ENCODE data around the gene TUBA4B.

The TUBA4B gene

DNA sequence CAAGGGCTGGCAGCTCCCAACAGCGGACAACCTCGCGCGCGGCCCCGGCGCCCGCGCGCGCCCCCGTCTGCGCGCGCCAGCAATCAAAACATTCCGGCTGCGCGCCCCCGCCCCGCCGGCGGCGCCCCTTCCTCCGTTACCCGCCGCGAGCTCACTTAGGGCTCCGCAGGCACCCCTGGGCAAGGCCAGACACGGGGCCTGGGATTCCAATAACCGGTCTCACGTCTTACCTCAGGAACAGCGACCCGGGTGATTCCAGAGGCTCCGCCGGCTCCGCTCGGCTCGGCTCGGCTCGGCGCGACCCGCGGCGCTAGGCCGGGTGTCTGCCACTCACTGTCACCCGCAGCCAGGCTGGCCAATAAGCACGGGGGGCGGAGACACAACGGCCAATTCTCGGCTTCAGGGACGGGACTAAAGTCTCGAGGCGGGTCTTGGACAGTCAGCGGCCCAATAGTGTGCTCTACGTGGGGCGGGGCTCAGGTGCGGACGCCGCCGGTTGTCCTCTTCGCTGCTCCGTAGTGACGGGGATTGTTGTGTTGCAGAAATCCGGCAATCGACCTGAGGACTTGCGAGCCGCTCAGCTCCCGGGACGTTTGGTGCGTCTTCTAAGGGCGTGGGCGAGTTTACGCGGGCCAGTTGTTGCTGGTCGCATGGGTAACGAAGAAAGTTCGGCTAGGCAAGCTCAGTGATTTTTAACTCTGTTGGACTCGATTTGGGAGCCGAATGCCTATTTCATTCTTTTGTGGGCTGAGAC is 23.6 kb upstream of the TUBA4B start, which contains the start of the genes ANKZF1 and ATG9A:
ANKZF1 (plus strand) TSS at position 502 of the 754 bp plus-strand sequence. CDS start 452 bp downstream, outside the sequence.
ATG9A (minus strand) TSS at position 332 of the 754 bp plus-strand sequence. CDS start 1,612 bp downstream, outside the sequence.
- H3K4me3 ChIP-seq (ENCODE audit: severe bottlenecking), result peak within 1 kb of the TSS; percentile 68
- TF ChIP-seq, protein P1, sequence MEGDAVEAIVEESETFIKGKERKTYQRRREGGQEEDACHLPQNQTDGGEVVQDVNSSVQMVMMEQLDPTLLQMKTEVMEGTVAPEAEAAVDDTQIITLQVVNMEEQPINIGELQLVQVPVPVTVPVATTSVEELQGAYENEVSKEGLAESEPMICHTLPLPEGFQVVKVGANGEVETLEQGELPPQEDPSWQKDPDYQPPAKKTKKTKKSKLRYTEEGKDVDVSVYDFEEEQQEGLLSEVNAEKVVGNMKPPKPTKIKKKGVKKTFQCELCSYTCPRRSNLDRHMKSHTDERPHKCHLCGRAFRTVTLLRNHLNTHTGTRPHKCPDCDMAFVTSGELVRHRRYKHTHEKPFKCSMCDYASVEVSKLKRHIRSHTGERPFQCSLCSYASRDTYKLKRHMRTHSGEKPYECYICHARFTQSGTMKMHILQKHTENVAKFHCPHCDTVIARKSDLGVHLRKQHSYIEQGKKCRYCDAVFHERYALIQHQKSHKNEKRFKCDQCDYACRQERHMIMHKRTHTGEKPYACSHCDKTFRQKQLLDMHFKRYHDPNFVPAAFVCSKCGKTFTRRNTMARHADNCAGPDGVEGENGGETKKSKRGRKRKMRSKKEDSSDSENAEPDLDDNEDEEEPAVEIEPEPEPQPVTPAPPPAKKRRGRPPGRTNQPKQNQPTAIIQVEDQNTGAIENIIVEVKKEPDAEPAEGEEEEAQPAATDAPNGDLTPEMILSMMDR (IDR thresholded peaks at IDR 0.05; ENCODE audit: poor library complexity, severe bottlenecking), result no peak
- ATAC-seq (ENCODE audit: low read depth), result peak; percentile 97
- no peaks in the 10 kb centered on the region for H3K9me3 ChIP-seq (ENCODE audit: severe bottlenecking)
- H3K27ac ChIP-seq (ENCODE audit: poor library complexity, severe bottlenecking), result peak within 1 kb of the TSS; percentile 82
- H3K4me1 ChIP-seq (ENCODE audit: insufficient read depth, poor library complexity, severe bottlenecking), result peaks cover 7% of the 10 kb centered on the region
- no peaks in the 10 kb centered on the region for H3K27me3 ChIP-seq (ENCODE audit: insufficient read depth, poor library complexity, severe bottlenecking)
- DNase-seq (ENCODE audit: low spot score), result peak; percentile 99
- H3K36me3 ChIP-seq (ENCODE audit: low read depth), result peaks cover 72% of the 10 kb centered on the region

DNA sequence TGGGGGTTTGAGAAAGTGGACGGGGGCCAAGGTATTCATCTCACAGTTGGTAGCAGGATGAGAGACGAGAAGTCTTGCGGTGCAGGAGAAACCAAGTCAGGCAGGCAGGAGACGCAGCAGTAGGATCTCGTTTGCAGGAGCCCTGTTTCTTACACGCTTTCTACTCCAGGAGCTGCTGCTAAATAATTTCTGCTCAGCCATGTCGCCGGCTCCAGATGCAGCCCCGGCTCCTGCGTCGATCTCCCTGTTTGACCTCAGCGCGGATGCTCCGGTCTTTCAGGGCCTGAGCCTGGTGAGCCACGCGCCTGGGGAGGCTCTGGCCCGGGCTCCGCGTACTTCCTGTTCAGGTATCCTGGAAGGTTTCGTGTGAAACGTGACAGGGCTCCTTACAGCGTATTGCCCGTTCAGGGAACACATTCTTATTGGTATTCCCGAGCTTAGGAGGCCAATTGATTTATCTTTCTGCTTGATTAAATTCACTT is 22.9 kb upstream of the TUBA4B start:
- H3K4me1 ChIP-seq (ENCODE audit: insufficient read depth, poor library complexity, severe bottlenecking), result peaks cover 7% of the 10 kb centered on the region
- peak overlapping the region; percentile 68 for H3K4me3 ChIP-seq (ENCODE audit: severe bottlenecking)
- peak; percentile 37 for ATAC-seq (ENCODE audit: low read depth)
- no peak for DNase-seq (ENCODE audit: low spot score)
- TF ChIP-seq, protein P1 (IDR thresholded peaks at IDR 0.05; ENCODE audit: poor library complexity, severe bottlenecking), result no peak
- H3K9me3 ChIP-seq (ENCODE audit: severe bottlenecking), result no peaks in the 10 kb centered on the region
- peak overlapping the region; percentile 82 for H3K27ac ChIP-seq (ENCODE audit: poor library complexity, severe bottlenecking)
- H3K27me3 ChIP-seq (ENCODE audit: insufficient read depth, poor library complexity, severe bottlenecking), result no peaks in the 10 kb centered on the region
- peaks cover 70% of the 10 kb centered on the region for H3K36me3 ChIP-seq (ENCODE audit: low read depth)

DNA sequence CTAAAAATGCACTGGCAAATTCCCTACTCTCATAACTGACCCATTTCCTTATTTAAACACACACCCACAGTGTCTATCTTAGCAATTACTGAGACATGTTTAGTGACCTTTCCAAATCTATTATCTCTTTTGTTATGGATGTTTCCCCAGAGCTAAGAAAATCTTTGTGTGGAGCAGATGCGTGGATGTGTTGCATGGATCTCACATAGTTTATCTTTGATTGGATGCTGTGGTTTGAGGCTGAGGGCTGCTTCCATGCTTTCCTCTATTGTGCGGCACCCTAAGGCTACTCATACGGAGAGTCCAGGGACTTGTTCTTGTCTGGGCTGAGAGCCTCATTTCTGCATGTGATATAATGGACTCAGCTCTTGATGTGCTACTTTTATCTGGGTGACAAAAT is 18.7 kb upstream of the TUBA4B start:
- Histone ChIP-seq H3K36me3 (ENCODE audit: low read depth) (peaks cover 79% of the 10 kb centered on the region), H3K9me3 (ENCODE audit: severe bottlenecking) (no peaks in the 10 kb centered on the region), H3K27ac (ENCODE audit: poor library complexity, severe bottlenecking) (no peak overlapping the region), H3K4me3 (ENCODE audit: severe bottlenecking) (no peak overlapping the region), H3K4me1 (ENCODE audit: insufficient read depth, poor library complexity, severe bottlenecking) (peaks cover 4% of the 10 kb centered on the region), H3K27me3 (ENCODE audit: insufficient read depth, poor library complexity, severe bottlenecking) (no peaks in the 10 kb centered on the region)
- no peak for DNase-seq (ENCODE audit: low spot score)
- TF ChIP-seq, protein P1 (IDR thresholded peaks at IDR 0.05; ENCODE audit: poor library complexity, severe bottlenecking), result no peak
- ATAC-seq (ENCODE audit: low read depth), result no peak

DNA sequence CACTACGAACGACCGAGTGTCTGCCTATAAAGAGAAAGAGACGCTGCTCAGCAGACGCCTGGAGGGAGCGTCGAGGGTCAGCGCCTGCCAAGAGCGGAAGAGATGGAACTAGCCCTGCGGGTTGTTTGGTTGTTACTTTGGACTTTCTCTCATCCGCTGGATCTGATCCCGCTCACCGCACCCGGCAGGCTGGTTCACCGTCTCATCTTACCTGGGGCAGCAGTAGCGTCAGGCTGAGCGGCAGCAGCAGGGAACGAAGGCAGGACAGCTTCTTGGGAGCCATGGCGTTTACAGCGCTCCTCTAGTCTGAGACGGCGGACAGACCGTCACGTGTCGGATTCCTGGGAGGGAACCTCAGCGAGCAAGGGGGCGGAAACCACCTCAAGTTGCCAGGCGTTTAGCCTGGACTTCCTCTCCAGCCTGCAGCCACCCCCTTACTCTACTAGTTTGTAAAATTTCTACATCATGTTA is 9.7 kb upstream of the TUBA4B start:
- ATAC-seq (ENCODE audit: low read depth) (no peak), DNase-seq (ENCODE audit: low spot score) (no peak)
- no peaks in the 10 kb centered on the region for H3K9me3 ChIP-seq (ENCODE audit: severe bottlenecking)
- TF ChIP-seq, protein P1 (IDR thresholded peaks at IDR 0.05; ENCODE audit: poor library complexity, severe bottlenecking), result no peak
- H3K36me3 ChIP-seq (ENCODE audit: low read depth), result peaks cover 26% of the 10 kb centered on the region
- H3K27me3 ChIP-seq (ENCODE audit: insufficient read depth, poor library complexity, severe bottlenecking), result no peaks in the 10 kb centered on the region
- H3K4me3 ChIP-seq (ENCODE audit: severe bottlenecking), result no peak overlapping the region
- H3K4me1 ChIP-seq (ENCODE audit: insufficient read depth, poor library complexity, severe bottlenecking), result peaks cover 8% of the 10 kb centered on the region
- no peak overlapping the region for H3K27ac ChIP-seq (ENCODE audit: poor library complexity, severe bottlenecking)

DNA sequence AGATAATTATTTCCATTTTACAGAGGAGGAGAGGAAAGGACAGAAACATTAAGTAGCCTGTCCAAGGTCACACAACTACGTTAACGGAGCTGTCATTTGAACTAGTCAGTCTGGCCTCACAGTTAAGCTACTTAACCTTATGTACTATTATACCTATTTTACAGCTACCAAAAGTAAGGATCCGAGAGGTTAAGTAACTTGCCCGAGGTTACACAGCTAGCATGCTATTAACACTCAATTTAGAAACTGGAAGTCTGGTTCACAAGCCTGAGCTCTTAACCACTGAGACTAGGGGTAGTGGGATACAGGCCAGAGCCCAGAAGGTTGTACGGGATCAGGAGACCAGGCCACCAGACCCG is 8.3 kb upstream of the TUBA4B start:
- peak overlapping the region; percentile 97 for H3K27ac ChIP-seq (ENCODE audit: poor library complexity, severe bottlenecking)
- H3K4me3 ChIP-seq (ENCODE audit: severe bottlenecking), result peak overlapping the region; percentile 50
- ATAC-seq (ENCODE audit: low read depth), result no peak
- no peaks in the 10 kb centered on the region for H3K27me3 ChIP-seq (ENCODE audit: insufficient read depth, poor library complexity, severe bottlenecking)
- DNase-seq (ENCODE audit: low spot score), result no peak
- peaks cover 23% of the 10 kb centered on the region for H3K36me3 ChIP-seq (ENCODE audit: low read depth)
- H3K9me3 ChIP-seq (ENCODE audit: severe bottlenecking), result no peaks in the 10 kb centered on the region
- peaks cover 21% of the 10 kb centered on the region for H3K4me1 ChIP-seq (ENCODE audit: insufficient read depth, poor library complexity, severe bottlenecking)
- TF ChIP-seq, protein P1 (IDR thresholded peaks at IDR 0.05; ENCODE audit: poor library complexity, severe bottlenecking), result no peak

Data from RWPE2 (cell line).